Neural cell (in vitro differentiated cells): ENCODE data around the gene MDP1.

ENCODE experiments used
- REST ChIP-seq: IDR thresholded peaks from 2 replicates; pipeline ENCODE4 v1.6.1; 2012; ENCODE audit warnings: borderline replicate concordance
- TF ChIP-seq, protein P1 (sequence below): fragments of 450-650 bp; IDR thresholded peaks from 2 replicates; pipeline ENCODE4 v1.5.1; 2014; ENCODE audit warnings: antibody characterized with exemption, mild to moderate bottlenecking, moderate library complexity; ENCODE audit not compliant: poor library complexity, severe bottlenecking

GRCh38 chr14:24213866-24214662 lies 1.8 kb downstream of the MDP1 start:
- no peak for TF ChIP-seq REST
- TF ChIP-seq, protein P1, sequence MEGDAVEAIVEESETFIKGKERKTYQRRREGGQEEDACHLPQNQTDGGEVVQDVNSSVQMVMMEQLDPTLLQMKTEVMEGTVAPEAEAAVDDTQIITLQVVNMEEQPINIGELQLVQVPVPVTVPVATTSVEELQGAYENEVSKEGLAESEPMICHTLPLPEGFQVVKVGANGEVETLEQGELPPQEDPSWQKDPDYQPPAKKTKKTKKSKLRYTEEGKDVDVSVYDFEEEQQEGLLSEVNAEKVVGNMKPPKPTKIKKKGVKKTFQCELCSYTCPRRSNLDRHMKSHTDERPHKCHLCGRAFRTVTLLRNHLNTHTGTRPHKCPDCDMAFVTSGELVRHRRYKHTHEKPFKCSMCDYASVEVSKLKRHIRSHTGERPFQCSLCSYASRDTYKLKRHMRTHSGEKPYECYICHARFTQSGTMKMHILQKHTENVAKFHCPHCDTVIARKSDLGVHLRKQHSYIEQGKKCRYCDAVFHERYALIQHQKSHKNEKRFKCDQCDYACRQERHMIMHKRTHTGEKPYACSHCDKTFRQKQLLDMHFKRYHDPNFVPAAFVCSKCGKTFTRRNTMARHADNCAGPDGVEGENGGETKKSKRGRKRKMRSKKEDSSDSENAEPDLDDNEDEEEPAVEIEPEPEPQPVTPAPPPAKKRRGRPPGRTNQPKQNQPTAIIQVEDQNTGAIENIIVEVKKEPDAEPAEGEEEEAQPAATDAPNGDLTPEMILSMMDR = no peak
